Raji (cell line): ENCODE results near the gene RALA.

ENCODE experiments used
- POLR2A ChIP-seq: IDR thresholded peaks from 2 replicates; pipeline ENCODE4 v1.6.1; 2011; ENCODE audit warnings: low read depth, low read length, control low read depth; ENCODE audit not compliant: insufficient read depth

Gene RALA

GRCh38 chr7:39683216-39683845 lies 60.0 kb downstream of the RALA start:
- no peak for TF ChIP-seq POLR2A

GRCh38 chr7:39686261-39686924 lies 63.0 kb downstream of the RALA start:
- no peak for TF ChIP-seq POLR2A

- TF ChIP-seq POLR2A, result no peak
Observed at GRCh38 chr7:39688611-39689480, 65.5 kb downstream of the RALA start.

- no peak for TF ChIP-seq POLR2A
Observed at GRCh38 chr7:39691821-39692220, 68.4 kb downstream of the RALA start.

GRCh38 chr7:39693812-39694211 lies 70.4 kb downstream of the RALA start:
- TF ChIP-seq POLR2A, result no peak

GRCh38 chr7:39695852-39696586 lies 72.6 kb downstream of the RALA start:
- no peak for TF ChIP-seq POLR2A

- TF ChIP-seq POLR2A, result no peak
Observed at GRCh38 chr7:39696631-39697030, 73.3 kb downstream of the RALA start.

- TF ChIP-seq POLR2A, result no peak
Observed at GRCh38 chr7:39697483-39697882, 74.1 kb downstream of the RALA start.

- TF ChIP-seq POLR2A, result no peak
Observed at GRCh38 chr7:39700165-39700564, 76.8 kb downstream of the RALA start.

- no peak for TF ChIP-seq POLR2A
Observed at GRCh38 chr7:39700932-39701331, 77.6 kb downstream of the RALA start.

GRCh38 chr7:39702133-39702532 lies 78.8 kb downstream of the RALA start:
- no peak for TF ChIP-seq POLR2A

- TF ChIP-seq POLR2A, result no peak
Observed at GRCh38 chr7:39703144-39703543, 79.8 kb downstream of the RALA start.

GRCh38 chr7:39709029-39709428 lies 85.7 kb downstream of the RALA start:
- TF ChIP-seq POLR2A, result no peak

GRCh38 chr7:39709768-39710311 lies 86.5 kb downstream of the RALA start:
- TF ChIP-seq POLR2A, result no peak

- no peak for TF ChIP-seq POLR2A
Observed at GRCh38 chr7:39712751-39713150, 89.4 kb downstream of the RALA start.

GRCh38 chr7:39714447-39715091 lies 91.2 kb downstream of the RALA start:
- TF ChIP-seq POLR2A, result no peak
